Thymus (tissue), 11 donors: Measurements from ENCODE around the gene SNORC. TPM values are rescaled to one million over a fixed set of nuclear protein-coding genes. Genes with fewer than 3 reads are reported as not detected.

ENCODE experiments used
- DNase-seq, 9 donors: peaks; one replicate each; pipeline ENCODE4 v3.0.0-alpha.2; 2013; ENCODE audit warnings: low spot score in 9 of 9, low read depth in 6 of 9, missing footprints in 1 of 9
- H3K27ac ChIP-seq, 2 donors: one replicate each; pipeline ENCODE4 v1.5.1; 2013; ENCODE audit warnings: control low read depth in 1 of 2, low read depth in 1 of 2, low read length in 1 of 2, mild to moderate bottlenecking in 1 of 2, moderate library complexity in 1 of 2
- H3K27me3 ChIP-seq, 2 donors: one replicate each; pipeline ENCODE4 v1.5.1; 2013; ENCODE audit warnings: low read length in 1 of 2; ENCODE audit not compliant: control insufficient read depth in 2 of 2, insufficient read depth in 1 of 2
- H3K36me3 ChIP-seq, 2 donors: one replicate each; pipeline ENCODE4 v1.5.1; 2013; ENCODE audit warnings: low read length in 1 of 2, mild to moderate bottlenecking in 1 of 2, moderate library complexity in 1 of 2; ENCODE audit not compliant: control insufficient read depth in 2 of 2, insufficient read depth in 2 of 2
- H3K4me1 ChIP-seq, 2 donors: one replicate each; pipeline ENCODE4 v1.5.1; 2013; ENCODE audit warnings: low read length in 2 of 2; ENCODE audit not compliant: control insufficient read depth in 2 of 2, insufficient read depth in 2 of 2
- H3K4me3 ChIP-seq, 2 donors: one replicate each; pipeline ENCODE4 v1.5.1; 2013; ENCODE audit warnings: low read length in 2 of 2, control low read depth in 1 of 2, mild to moderate bottlenecking in 1 of 2
- H3K9me3 ChIP-seq, 2 donors: one replicate each; pipeline ENCODE4 v1.5.1; 2013; ENCODE audit warnings: low read length in 1 of 2, mild to moderate bottlenecking in 1 of 2; ENCODE audit not compliant: control insufficient read depth in 2 of 2, insufficient read depth in 1 of 2
- WGBS: extraction: QIAGEN DNeasy Blood & Tissue Kit; methylation state at CpG from one replicate; pipeline ENCODE4 v1.1.7; 2013; 5-methylcytosine and 5-hydroxymethylcytosine counted together
- polyA plus RNA-seq: library from polyadenylated mRNA; stranded (reverse); fragments of 200-250 nt; gene quantifications from one replicate; pipeline ENCODE4 v1.2.3, GENCODE V29; 2013
- total RNA-seq: library from RNA; stranded (reverse); fragments of 120-200 nt; gene quantifications from one replicate; pipeline ENCODE4 v1.2.4, GENCODE V29; 2013
- donor health status: healthy.

Gene SNORC
- total and polyA plus RNA-seq, 2 donors: 1.4 to 5.0 TPM

DNA sequence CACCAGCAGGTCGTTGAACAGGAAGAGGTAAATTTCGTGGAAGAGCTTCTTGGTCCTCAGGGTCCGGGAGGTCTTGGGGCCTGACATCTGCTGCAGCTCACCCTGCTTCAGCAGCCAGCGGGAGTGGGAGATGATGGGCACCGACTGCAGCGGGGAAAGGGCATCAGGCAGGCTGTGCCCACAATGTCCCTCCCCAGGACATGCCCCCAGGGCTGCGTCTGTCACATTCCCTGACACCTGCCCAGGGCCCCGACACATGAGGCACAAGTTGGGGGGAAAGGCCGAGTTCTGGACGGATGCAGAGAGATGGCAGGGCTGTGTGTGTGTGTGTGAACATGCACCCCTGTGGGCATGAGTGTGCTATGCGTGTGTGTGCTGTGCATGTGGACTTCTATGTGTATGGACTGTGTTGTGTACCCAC lies 13.9 kb downstream of the SNORC start:
- H3K4me3 ChIP-seq: no peak overlapping the region
- no peaks in the 10 kb centered on the region for H3K4me1 ChIP-seq
- no peaks in the 10 kb centered on the region for H3K36me3 ChIP-seq
- WGBS: 92% methylated on average over 11 of the region's 11 CpGs
- no peaks in the 10 kb centered on the region for H3K27me3 ChIP-seq
- H3K9me3 ChIP-seq: peaks cover 0 to 4% of the 10 kb centered on the region in 2 donors
- no peak for DNase-seq
- H3K27ac ChIP-seq: no peak overlapping the region

DNA sequence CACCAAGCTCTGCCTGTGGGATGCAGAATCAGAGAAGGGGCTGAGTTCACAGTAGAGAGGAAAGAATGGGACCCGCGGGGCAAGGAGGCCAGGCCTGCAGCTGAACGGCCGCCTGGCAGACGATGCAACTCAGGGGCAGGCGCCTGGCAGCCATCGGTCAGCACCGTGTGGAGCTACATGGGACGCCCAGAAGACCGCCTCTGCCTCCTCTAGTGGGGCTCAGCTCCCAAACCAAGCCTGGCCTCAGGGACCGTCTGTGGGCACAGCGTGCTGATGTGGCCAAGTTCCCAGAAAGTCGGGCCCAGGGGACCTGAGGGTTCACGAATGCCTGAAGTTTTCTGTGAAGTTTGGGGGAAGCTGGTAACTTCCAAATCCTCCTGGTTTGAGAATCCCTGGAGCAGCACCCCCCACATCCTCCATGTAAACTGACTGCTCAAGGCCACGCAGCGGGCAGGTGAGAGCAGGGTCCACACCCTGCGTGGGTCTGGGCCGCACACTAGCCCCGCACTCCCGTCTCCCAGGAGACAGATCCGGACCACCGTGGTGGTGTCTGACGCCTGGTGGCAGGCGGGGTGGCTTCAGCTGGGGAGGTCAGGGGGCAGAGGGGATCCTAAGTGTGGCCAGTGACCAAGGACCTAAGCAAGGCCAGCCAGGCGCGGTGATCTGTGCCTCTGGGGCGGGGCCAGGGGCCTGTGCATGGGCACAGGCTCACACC lies 14.6 kb downstream of the SNORC start:
- peaks cover 0 to 4% of the 10 kb centered on the region in 2 donors for H3K9me3 ChIP-seq
- no peaks in the 10 kb centered on the region for H3K4me1 ChIP-seq
- WGBS: 92% methylated on average over 27 of the region's 27 CpGs
- H3K27ac ChIP-seq: no peak overlapping the region
- no peak overlapping the region for H3K4me3 ChIP-seq
- DNase-seq: no peak
- no peaks in the 10 kb centered on the region for H3K36me3 ChIP-seq
- no peaks in the 10 kb centered on the region for H3K27me3 ChIP-seq

GRCh38 chr2:232885264-232885961 lies 15.3 kb downstream of the SNORC start:
- H3K9me3 ChIP-seq: peaks cover 0 to 4% of the 10 kb centered on the region in 2 donors
- H3K4me3 ChIP-seq: no peak overlapping the region
- DNase-seq: no peak
- H3K36me3 ChIP-seq: no peaks in the 10 kb centered on the region
- H3K27me3 ChIP-seq: no peaks in the 10 kb centered on the region
- no peak overlapping the region for H3K27ac ChIP-seq
- WGBS: 92% methylated on average over 25 of the region's 25 CpGs
- H3K4me1 ChIP-seq: no peaks in the 10 kb centered on the region

DNA sequence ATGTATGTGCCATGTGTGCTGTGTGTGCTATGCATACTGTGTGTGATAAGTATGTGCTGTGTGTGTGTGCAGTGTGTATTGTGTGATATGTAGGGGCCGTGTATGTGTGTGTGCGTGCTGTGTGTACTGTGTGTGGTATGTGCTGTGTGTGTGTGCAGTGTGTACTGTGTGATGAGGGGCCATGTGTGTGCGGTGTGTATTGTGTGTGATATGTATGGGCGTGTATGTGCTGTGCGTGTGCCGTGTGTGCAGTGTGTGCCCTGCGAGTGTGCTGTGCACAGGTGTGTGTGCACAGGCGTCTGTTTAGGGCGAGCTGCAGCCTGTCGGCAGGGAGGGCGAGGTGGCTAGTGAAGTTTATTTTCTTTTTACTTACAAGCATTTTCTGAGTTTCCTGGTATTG lies 16.1 kb downstream of the SNORC start:
- no peak overlapping the region for H3K4me3 ChIP-seq
- DNase-seq: no peak
- H3K9me3 ChIP-seq: peaks cover 0 to 4% of the 10 kb centered on the region in 2 donors
- H3K27me3 ChIP-seq: peaks cover 0 to 4% of the 10 kb centered on the region in 2 donors
- H3K27ac ChIP-seq: no peak overlapping the region
- H3K4me1 ChIP-seq: no peaks in the 10 kb centered on the region
- WGBS: 96% methylated on average over 11 of the region's 11 CpGs
- H3K36me3 ChIP-seq: no peaks in the 10 kb centered on the region

GRCh38 chr2:232886632-232887031 lies 16.6 kb downstream of the SNORC start:
- Histone ChIP-seq H3K4me3 (no peak overlapping the region), H3K27ac (no peak overlapping the region), H3K27me3 (peaks cover 0 to 7% of the 10 kb centered on the region in 2 donors), H3K9me3 (peaks cover 0 to 4% of the 10 kb centered on the region in 2 donors), H3K36me3 (no peaks in the 10 kb centered on the region), H3K4me1 (no peaks in the 10 kb centered on the region)
- 94% methylated on average over 7 of the region's 7 CpGs for WGBS
- DNase-seq: no peak

GRCh38 chr2:232887171-232887850 lies 17.2 kb downstream of the SNORC start:
- 93% methylated on average over 15 of the region's 15 CpGs for WGBS
- Histone ChIP-seq H3K4me1 (no peaks in the 10 kb centered on the region), H3K27me3 (peaks cover 0 to 7% of the 10 kb centered on the region in 2 donors), H3K4me3 (no peak overlapping the region), H3K9me3 (peaks cover 0 to 4% of the 10 kb centered on the region in 2 donors), H3K36me3 (no peaks in the 10 kb centered on the region), H3K27ac (no peak overlapping the region)
- DNase-seq: no peak

- WGBS: 89% methylated on average over 21 of the region's 21 CpGs
- Histone ChIP-seq H3K4me3 (no peak overlapping the region), H3K36me3 (no peaks in the 10 kb centered on the region), H3K27ac (no peak overlapping the region), H3K27me3 (peaks cover 0 to 7% of the 10 kb centered on the region in 2 donors), H3K9me3 (peaks cover 0 to 4% of the 10 kb centered on the region in 2 donors), H3K4me1 (no peaks in the 10 kb centered on the region)
- no peak for DNase-seq
Measured at GRCh38 chr2:232888099-232888836, 18.2 kb downstream of the SNORC start.

DNA sequence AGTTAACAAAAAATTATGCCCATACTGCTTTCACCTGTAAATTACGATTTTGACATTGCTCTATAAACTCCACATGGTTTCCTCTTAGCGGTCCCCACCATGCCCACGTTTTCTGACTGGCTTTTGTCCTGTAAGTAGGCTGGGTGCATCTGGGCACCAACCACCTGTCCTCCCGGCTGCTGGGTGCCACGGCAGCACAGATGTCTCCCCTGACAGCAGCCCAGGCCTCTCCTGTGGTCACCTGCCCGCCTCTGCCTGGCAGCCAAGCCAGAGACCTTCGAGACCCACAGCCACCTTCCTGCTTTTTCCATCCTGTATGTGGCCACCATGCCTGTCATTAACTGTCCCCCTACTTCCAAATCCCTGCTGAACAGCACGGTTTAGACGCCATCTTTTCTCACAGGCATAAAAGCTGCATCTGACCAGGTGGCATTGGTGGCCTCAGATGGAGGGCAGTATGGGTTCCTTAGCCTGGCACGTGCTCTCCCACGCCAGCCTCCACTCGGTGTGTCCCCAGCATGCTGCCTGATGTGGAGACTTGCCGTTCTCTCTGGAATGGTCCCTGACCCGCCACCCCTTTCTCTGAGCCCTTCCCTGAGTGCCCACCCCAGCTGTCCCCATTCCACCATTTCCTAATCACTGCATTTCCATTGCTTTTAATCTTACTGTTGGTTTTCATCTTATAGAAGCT lies 18.9 kb downstream of the SNORC start:
- H3K9me3 ChIP-seq: peaks cover 0 to 4% of the 10 kb centered on the region in 2 donors
- no peaks in the 10 kb centered on the region for H3K4me1 ChIP-seq
- no peak overlapping the region for H3K27ac ChIP-seq
- no peak overlapping the region for H3K4me3 ChIP-seq
- peaks cover 0 to 7% of the 10 kb centered on the region in 2 donors for H3K27me3 ChIP-seq
- no peaks in the 10 kb centered on the region for H3K36me3 ChIP-seq
- DNase-seq: no peak
- WGBS: 80% methylated on average over 14 of the region's 14 CpGs
